Tibial artery (tissue), 4 donors: Measurements from ENCODE around the gene APOBEC4.

ENCODE experiments used
- DNase-seq, 2 donors: peaks; one replicate each; pipeline ENCODE4 v3.0.0-alpha.2; 2019
- H3K27ac ChIP-seq, 2 donors: fragments of 200-600 bp; sonication (generic) in 1 of 2; 1 replicate in 1 of 2; 2 replicates in 1 of 2; pipeline ENCODE4 v1.5.1; 2018 to 2019; ENCODE audit warnings: mild to moderate bottlenecking in 1 of 2
- H3K27me3 ChIP-seq, 2 donors: fragments of 200-600 bp; sonication (generic) in 1 of 2; one replicate each; pipeline versions ENCODE4 v1.5.1 to v1.6.0; 2016 to 2019
- H3K36me3 ChIP-seq, 3 donors: fragments of 200-600 bp; sonication (generic) in 2 of 3; one replicate each; pipeline ENCODE4 v1.5.1; 2016 to 2019; ENCODE audit warnings: mild to moderate bottlenecking in 2 of 3
- H3K4me1 ChIP-seq, 4 donors: fragments of 200-600 bp; sonication (generic) in 2 of 4; 1 replicate in 3 of 4; 2 replicates in 1 of 4; pipeline ENCODE4 v1.5.1; 2016 to 2019
- H3K4me3 ChIP-seq, 2 donors: fragments of 200-600 bp; sonication (generic) in 1 of 2; 1 replicate in 1 of 2; 2 replicates in 1 of 2; pipeline ENCODE4 v1.5.1; 2018 to 2019; ENCODE audit warnings: mild to moderate bottlenecking in 2 of 2
- H3K9me3 ChIP-seq, 3 donors: fragments of 200-600 bp; sonication (generic) in 1 of 3; one replicate each; pipeline ENCODE4 v1.5.1; 2016 to 2019
- intact Hi-C: fragments of 100-400 bp; cut with DNase I; formaldehyde crosslinking; loops from one replicate; pipeline ENCODE4 v1.15.0; 2023; ENCODE audit warnings: low total_unique reads
- TF ChIP-seq, protein P1 (sequence below), 2 experiments: fragments of 200-600 bp in 1 of 2; fragments of 450-650 bp in 1 of 2; IDR thresholded peaks; one replicate each; pipeline ENCODE4 v1.5.1; 2017 to 2019; ENCODE audit warnings: antibody characterized with exemption in 2 of 2, mild to moderate bottlenecking in 1 of 2, moderate library complexity in 1 of 2

APOBEC4 gene

DNA sequence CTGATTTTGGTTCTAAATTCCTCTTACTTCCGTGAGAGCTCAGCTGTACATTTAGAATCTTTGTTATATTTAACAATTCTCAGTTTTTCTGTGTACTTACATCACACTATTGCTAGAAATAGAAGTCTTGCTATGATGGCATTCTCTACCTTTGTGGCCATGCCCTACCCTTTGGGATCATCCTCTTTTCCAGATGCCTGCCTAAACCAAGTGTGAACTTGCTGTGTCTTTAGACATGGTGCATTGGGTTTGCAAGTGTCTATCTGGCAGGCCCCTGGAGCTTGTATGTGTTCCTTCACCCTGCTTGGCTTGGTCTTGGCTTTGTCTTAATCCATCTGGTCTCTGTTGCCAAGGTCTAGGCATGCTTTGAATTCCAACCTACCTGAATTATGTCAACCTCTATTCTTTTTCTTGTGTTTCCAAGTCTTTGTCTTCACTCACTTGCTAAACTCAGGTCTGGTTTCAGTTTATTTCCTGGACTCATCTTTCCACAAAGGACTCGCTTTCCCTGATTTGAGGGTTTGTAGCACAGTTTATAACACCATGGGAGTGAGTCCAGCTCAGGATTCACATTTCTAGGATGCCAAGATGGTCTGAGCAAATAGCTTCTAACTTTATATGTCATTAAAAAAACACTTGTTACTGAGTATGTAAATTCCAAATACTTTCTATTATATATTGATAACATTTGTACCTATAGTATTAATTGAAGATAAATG, 20.6 kb upstream of the APOBEC4 start:
- intact Hi-C loops = no loop called here
- Histone ChIP-seq H3K36me3 (no peaks in the 10 kb centered on the region), H3K4me1 (no peaks in the 10 kb centered on the region), H3K9me3 (peaks cover 0 to 2% (median 0%) of the 10 kb centered on the region in 3 donors), H3K27me3 (no peaks in the 10 kb centered on the region), H3K4me3 (no peak overlapping the region), H3K27ac (no peak overlapping the region)
- DNase-seq = no peak
- TF ChIP-seq, protein P1, sequence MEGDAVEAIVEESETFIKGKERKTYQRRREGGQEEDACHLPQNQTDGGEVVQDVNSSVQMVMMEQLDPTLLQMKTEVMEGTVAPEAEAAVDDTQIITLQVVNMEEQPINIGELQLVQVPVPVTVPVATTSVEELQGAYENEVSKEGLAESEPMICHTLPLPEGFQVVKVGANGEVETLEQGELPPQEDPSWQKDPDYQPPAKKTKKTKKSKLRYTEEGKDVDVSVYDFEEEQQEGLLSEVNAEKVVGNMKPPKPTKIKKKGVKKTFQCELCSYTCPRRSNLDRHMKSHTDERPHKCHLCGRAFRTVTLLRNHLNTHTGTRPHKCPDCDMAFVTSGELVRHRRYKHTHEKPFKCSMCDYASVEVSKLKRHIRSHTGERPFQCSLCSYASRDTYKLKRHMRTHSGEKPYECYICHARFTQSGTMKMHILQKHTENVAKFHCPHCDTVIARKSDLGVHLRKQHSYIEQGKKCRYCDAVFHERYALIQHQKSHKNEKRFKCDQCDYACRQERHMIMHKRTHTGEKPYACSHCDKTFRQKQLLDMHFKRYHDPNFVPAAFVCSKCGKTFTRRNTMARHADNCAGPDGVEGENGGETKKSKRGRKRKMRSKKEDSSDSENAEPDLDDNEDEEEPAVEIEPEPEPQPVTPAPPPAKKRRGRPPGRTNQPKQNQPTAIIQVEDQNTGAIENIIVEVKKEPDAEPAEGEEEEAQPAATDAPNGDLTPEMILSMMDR (IDR thresholded peaks at IDR 0.05) = no peak

DNA sequence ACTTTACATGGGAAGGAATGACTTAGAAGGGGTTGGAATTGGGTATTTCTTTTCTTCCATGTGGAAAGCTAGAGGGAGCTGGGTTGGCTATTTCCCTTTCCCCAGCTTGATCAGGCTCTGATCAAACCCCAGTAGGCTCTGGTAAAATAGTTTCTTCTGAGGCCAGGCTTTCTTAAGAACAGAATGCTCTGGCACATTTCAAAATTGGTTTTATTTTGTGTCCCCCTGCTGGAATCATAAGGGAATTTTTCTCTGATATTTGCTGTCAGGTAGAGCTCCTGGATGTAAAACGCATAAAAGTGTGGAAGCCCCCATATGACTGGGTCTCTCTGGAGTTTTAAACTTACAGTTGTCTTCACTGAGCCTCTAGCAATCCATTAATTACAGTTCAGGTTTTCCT, 17.1 kb upstream of the APOBEC4 start:
- Histone ChIP-seq H3K27me3 (no peaks in the 10 kb centered on the region), H3K9me3 (peaks cover 0 to 2% (median 0%) of the 10 kb centered on the region in 3 donors), H3K36me3 (no peaks in the 10 kb centered on the region), H3K4me1 (no peaks in the 10 kb centered on the region), H3K27ac (no peak overlapping the region), H3K4me3 (no peak overlapping the region)
- DNase-seq = no peak
- intact Hi-C loops = no loop called here
- TF ChIP-seq, protein P1 (IDR thresholded peaks at IDR 0.05) = no peak

DNA sequence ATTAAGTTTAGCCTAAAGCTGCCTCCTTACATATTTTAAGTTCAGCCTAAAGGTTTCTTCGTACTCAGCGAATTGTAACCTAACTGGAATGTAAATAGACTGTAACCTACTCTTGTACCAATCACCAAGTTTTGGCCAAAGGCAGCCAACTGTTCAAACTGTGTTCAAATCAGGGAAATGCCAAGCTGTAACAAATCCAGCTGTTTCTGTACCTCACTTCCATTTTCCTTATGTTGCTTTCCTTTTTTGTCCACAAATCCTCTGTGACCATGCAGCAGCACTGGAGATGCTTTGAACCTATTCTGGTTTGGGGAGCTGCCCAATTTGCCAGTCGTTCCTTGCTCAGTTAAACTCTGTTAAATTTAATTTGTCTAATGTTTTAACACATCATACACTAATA, 3.2 kb upstream of the APOBEC4 start:
- H3K9me3 ChIP-seq = no peaks in the 10 kb centered on the region
- no peaks in the 10 kb centered on the region for H3K27me3 ChIP-seq
- no peak for DNase-seq
- intact Hi-C loops = no loop called here
- H3K4me1 ChIP-seq = peaks cover 0 to 3% (median 0%) of the 10 kb centered on the region in 4 donors
- TF ChIP-seq, protein P1 (IDR thresholded peaks at IDR 0.05) = no peak
- no peak overlapping the region for H3K4me3 ChIP-seq
- H3K36me3 ChIP-seq = no peaks in the 10 kb centered on the region
- H3K27ac ChIP-seq = no peak overlapping the region

DNA sequence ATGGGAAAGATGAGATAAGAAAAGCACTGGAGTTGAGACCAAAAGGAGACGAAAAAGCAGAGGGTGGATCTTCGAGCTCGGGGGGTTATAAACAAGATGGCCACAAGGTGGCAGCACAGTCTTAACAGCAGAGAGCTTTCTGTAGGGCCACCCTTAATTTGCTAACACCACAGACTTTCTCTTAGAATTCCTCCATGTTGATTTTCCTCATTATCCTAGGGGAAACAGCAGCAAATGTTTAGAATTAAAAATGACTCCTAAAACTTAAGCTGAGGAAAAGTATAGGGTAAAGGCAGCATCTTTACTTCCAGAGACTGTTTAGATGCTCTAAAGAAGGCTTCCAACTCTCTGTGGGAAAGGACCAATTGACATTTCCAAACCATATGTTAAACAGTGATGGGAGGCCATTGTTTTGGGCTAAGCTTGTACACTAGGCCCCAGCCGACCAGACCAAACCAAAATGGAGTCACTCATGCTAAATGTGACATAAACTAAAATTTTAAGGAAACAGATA, 2.5 kb upstream of the APOBEC4 start:
- peak; percentile 89 for DNase-seq
- no peaks in the 10 kb centered on the region for H3K36me3 ChIP-seq
- H3K9me3 ChIP-seq = no peaks in the 10 kb centered on the region
- no peaks in the 10 kb centered on the region for H3K27me3 ChIP-seq
- TF ChIP-seq, protein P1 (IDR thresholded peaks at IDR 0.05) = peak; percentile 79 to 90
- H3K4me3 ChIP-seq = no peak overlapping the region
- intact Hi-C loops = no loop called here
- no peak overlapping the region for H3K27ac ChIP-seq
- H3K4me1 ChIP-seq = peaks cover 0 to 3% (median 0%) of the 10 kb centered on the region in 4 donors

DNA sequence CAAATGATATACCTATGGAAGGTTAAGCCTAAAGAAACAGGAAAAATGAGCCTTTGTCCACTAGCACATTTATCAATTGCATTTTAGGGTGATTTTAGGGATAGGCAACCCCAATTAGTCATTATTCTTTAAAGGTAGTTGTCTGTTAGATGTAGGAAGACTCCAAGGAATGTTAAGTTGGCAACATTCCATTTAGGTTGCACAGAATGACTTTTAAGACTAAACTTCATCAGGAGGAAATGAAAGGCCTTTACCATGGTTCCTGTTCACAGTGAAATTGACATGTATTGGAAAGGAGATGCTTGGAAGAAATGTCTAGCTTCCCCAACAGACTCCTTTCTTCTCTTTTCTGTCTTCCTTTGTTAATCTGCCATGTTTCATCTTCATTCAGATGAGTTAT, 1.6 kb upstream of the APOBEC4 start:
- intact Hi-C loops = loop anchor here (5.0 kb wide), 1 partner anchor 263 kb away; no protein-coding TSS in a partner anchor
- no peak for DNase-seq
- no peak overlapping the region for H3K4me3 ChIP-seq
- H3K9me3 ChIP-seq = no peaks in the 10 kb centered on the region
- no peak overlapping the region for H3K27ac ChIP-seq
- no peaks in the 10 kb centered on the region for H3K36me3 ChIP-seq
- peaks cover 0 to 3% (median 0%) of the 10 kb centered on the region in 4 donors for H3K4me1 ChIP-seq
- H3K27me3 ChIP-seq = no peaks in the 10 kb centered on the region
- TF ChIP-seq, protein P1 (IDR thresholded peaks at IDR 0.05) = no peak
